ENCODE data around the gene FGF22. TPM values are rescaled to one million over a fixed set of nuclear protein-coding genes. Genes with fewer than 3 reads are reported as not detected.

The FGF22 gene
- total and polyA plus RNA-seq, 7 donors, result 0.14 to 0.42 (median 0.16) TPM; not detected in 2

DNA sequence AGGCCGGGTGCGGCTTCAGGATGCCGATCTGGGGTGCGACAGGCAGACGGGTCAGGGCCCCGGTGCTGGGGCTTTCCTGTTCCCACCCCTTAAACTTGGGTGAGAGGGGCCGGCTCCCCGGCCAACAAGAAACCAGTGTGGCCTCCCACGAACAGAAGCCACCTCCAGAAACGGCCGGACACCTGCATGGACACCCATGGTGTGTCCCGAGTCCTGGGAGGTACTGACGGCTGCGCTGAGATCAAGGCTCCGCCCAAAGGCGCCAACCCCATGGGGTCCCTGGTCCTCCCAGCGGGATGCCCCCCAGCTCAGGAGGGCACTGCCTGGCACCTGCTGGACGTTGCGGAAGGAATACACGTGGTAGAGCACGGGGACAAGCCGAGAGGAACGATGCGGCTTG lies 17.9 kb upstream of the FGF22 start:
- Histone ChIP-seq H3K4me3 (no peak overlapping the region), H3K36me3 (ENCODE audit: insufficient read depth in 1 of 2, low read depth in 1 of 2) (peaks cover 22 to 90% of the 10 kb centered on the region in 2 donors), H3K27me3 (ENCODE audit: insufficient read depth in 3 of 3, low read length in 2 of 3) (no peaks in the 10 kb centered on the region), H3K9me3 (no peaks in the 10 kb centered on the region), H3K27ac (no peak overlapping the region), H3K4me1 (no peaks in the 10 kb centered on the region)
- intact Hi-C loops (cut with DNase I), result no loop called here
- ATAC-seq (no peak), DNase-seq (peak in 1 of 2 donors; percentile 46)
- no peak for TF ChIP-seq CTCF (IDR thresholded peaks at IDR 0.05)
- 91 to 92% (median 91%) methylated on average over 24 of the region's 24 CpGs for whole genome bisulfite sequencing, 3 donors

DNA sequence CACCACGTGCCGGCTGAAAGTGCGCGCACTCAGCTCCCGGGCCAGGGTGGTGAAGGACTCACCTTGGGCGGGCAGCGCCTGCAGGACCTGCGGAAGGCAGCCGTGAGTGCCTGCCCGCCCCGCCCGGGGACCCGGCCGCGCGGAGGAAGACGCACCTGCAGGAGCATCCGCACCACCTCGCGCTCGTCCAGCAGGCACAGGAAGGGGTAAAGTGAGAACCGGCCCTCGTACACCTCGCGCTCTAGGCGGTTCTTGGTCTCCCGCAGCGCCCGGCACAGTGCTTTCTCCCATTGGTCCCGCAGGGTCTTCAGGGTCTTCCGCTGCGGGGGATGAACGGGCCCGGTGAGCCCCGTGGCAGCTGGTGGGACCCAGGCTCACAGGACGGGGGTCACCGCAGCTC lies 17.0 kb upstream of the FGF22 start:
- DNase-seq, result no peak
- intact Hi-C loops (cut with DNase I), result no loop called here
- 94 to 97% (median 94%) methylated on average over 35 to 37 of the region's 37 CpGs for WGBS, 3 donors
- Histone ChIP-seq H3K27ac (no peak overlapping the region), H3K27me3 (ENCODE audit: insufficient read depth in 3 of 3, low read length in 2 of 3) (no peaks in the 10 kb centered on the region), H3K9me3 (no peaks in the 10 kb centered on the region), H3K4me3 (no peak overlapping the region), H3K36me3 (ENCODE audit: insufficient read depth in 1 of 2, low read depth in 1 of 2) (peaks cover 20 to 90% of the 10 kb centered on the region in 2 donors), H3K4me1 (no peaks in the 10 kb centered on the region)
- no peak for TF ChIP-seq CTCF (IDR thresholded peaks at IDR 0.05)
- no peak for ATAC-seq

DNA sequence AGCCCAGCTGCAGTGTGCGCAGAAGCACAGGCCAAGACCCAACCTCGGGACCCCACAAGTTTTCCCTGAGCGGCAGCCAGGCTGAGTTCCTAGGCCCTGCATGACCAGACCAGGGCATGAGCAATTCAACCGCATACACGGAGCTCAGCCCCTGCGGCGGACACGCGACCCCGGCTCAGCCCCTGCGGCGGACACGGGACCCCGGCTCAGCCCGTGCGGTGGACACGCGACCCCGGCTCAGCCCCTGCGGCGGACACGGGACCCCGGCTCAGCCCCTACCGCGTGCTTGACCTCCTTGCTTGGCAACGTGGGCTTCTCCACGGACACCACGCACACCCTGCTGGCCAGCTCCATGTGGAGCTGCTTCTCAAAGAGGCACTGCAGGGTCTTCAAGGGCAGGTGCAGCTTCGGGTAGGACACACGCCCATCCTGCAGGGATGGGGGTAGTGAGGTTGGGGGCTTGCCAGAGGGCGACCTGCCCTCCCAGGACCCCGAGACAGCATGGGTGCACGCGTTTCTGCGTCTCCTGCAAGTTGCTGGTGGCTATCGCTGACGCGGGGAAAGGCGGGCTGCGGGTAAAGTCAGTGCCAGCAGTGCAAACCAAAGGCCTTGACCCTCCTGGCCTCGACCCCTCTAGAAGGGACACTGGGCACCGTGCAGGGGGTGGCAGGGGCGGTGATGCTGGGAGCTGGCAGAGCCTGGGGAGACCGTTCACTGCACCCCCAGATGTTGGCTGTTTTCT lies 16.3 kb upstream of the FGF22 start:
- Histone ChIP-seq H3K4me3 (no peak overlapping the region), H3K27ac (peak overlapping the region; percentile 10), H3K27me3 (ENCODE audit: insufficient read depth in 3 of 3, low read length in 2 of 3) (no peaks in the 10 kb centered on the region), H3K9me3 (no peaks in the 10 kb centered on the region), H3K4me1 (no peaks in the 10 kb centered on the region), H3K36me3 (ENCODE audit: insufficient read depth in 1 of 2, low read depth in 1 of 2) (peaks cover 14 to 90% of the 10 kb centered on the region in 2 donors)
- ATAC-seq (no peak), DNase-seq (no peak)
- intact Hi-C loops (cut with DNase I), result no loop called here
- WGBS, 3 donors, result 90 to 95% (median 94%) methylated on average over 44 of the region's 44 CpGs
- no peak for TF ChIP-seq CTCF (IDR thresholded peaks at IDR 0.05)

DNA sequence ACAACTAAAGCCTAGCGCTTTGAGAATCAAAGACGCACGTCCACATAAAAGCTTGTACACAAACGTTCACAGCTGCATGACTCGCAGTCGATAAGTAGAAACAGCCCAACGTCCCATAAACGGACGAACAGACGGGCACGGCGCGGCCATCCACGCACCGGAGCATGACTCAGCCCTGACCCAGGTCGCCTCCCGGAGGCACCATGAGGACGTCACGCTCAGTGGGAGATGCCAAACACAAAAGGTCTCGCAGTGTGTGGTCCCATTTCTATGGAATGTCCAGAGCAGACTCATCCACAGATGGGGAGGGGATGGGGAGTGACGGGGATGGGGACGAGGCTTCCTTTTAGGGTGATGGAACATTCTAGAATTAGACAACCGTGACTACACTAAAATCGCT lies 15.7 kb upstream of the FGF22 start:
- DNase-seq, result no peak
- no peak for TF ChIP-seq CTCF (IDR thresholded peaks at IDR 0.05)
- no peaks in the 10 kb centered on the region for H3K4me1 ChIP-seq
- no peaks in the 10 kb centered on the region for H3K27me3 ChIP-seq (ENCODE audit: insufficient read depth in 3 of 3, low read length in 2 of 3)
- WGBS, 3 donors, result 71 to 73% (median 72%) methylated on average over 24 of the region's 24 CpGs
- H3K27ac ChIP-seq, result peak overlapping the region; percentile 16
- H3K36me3 ChIP-seq (ENCODE audit: insufficient read depth in 1 of 2, low read depth in 1 of 2), result peaks cover 9 to 90% of the 10 kb centered on the region in 2 donors
- no peaks in the 10 kb centered on the region for H3K9me3 ChIP-seq
- ATAC-seq, result peak in 2 of 4 donors; percentile 32 to 34
- H3K4me3 ChIP-seq, result no peak overlapping the region
- intact Hi-C loops (cut with DNase I), result no loop called here

Measured in psoas muscle (tissue), 8 donors.